Epidermal melanocyte (primary cell): ENCODE results near the gene DLD.
"Not testable (repeated sequence)": the region's sequence is repeated elsewhere in the genome, so short reads cannot be mapped to it uniquely, and the experiment has no call there.

Experiments
- DNase-seq: peaks from one replicate; pipeline ENCODE4 v3.0.0; 2011; ENCODE audit warnings: low spot score; ENCODE audit not compliant: insufficient read length

DLD gene

DNA sequence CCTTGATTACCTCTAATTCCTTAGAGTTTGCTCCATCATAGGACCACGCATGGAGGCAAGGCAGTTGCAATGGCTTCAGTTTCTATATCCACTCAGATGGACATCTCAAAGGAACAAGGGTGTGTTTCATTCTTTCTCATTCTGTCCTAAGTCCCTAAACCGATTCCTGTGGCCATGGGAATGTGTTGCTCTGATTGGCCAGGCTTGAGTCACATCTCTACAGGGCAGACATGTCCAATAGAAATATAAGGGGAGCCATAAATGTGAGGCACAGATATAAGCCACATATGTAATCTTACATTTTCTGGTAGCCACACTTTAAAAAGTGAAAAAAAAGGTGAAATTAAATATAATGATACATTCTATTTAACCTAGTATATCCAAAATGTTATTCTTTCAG is 16.9 kb upstream of the DLD start:
- no peak for DNase-seq

DNA sequence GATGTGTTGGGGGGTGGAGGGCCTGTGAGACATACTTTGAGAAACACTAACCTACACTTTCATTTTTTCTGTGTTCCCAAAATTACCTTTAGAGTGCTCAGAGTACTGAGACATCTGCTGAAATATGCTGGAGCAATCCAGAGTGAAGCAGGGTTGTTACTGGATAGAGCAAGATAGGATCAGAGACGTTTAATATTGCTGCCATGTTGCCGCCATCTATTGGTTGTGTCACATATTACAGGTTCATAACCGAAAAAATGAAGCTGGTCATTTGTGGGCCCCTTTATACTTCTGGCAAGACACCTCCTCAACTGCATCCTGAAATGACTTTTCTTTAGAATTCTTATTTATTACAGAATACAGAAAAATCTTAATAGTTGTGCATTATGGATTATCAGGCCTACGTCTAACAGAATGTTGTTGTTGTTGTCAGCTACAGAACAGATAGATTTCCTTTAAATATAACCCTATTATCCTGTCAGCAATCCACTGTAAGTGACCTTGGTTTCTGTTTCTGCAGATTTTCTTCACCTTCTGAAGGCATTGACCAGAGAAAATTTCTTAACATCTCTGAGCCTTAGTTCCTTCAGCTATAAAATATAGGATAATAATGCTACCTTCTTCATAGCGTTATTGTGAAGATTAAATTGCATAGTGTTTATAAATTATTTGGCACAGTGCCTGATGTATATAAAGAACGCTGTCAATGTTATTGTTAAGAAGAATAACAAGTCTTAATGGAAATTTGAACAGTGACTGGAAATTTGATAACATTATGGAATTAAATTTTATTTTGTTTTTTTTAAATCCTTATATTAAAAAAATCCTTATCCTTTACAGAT is 16.2 kb upstream of the DLD start:
- peak; percentile 55 for DNase-seq

GRCh38 chr7:107876916-107877315 is 14.1 kb upstream of the DLD start:
- no peak for DNase-seq

- DNase-seq = no peak
These were observed 13.1 kb upstream of the DLD start for GRCh38 chr7:107877731-107878382.

DNA sequence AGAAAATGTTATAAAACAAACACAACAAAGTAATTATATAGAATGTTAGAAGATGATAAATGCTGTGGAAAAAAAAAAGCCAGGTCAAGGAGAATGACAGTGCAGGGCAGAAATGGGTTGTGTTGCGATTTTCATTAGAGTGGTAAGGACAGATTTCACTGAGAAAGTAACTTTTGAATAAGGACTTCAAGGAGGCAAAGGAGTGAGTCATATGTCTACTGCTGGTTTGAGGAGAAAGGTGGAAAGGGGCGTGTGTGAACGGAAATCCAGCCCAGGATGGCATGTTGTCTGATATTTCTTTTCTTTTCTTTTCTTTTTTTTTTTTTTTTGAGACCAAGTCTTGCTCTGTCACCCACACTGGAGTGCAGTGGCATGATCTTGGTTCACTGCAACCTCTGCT is 12.3 kb upstream of the DLD start:
- no peak for DNase-seq

DNA sequence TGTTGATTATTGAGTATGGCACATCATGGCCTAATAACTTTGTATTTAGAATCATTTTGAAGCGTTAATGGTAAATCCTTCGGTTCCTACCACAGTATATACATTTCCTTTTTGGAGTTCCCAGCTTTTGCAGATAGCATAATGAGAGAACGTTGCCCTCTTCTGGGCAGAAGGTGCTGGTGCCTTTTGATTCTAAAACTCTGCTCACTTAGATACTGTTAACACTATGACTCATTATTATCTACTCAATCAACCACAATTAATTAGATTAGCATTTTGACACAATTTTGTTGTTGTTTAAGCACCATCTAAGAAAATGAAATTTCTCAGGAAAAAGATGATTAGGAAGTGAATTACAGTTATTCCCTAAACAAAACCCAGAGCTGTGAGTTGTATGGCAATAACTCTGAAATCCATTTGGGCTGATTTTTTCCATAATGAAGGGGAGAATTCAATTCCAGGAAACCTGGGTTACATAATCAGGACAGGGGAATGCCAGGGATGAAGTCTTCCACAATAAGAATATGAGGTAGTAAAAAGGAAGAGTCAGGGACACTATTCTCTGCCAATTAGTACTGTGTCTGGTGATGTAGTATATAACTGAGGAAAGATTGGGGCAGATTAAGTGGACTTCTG is 11.5 kb upstream of the DLD start:
- DNase-seq = peak; percentile 37

DNA sequence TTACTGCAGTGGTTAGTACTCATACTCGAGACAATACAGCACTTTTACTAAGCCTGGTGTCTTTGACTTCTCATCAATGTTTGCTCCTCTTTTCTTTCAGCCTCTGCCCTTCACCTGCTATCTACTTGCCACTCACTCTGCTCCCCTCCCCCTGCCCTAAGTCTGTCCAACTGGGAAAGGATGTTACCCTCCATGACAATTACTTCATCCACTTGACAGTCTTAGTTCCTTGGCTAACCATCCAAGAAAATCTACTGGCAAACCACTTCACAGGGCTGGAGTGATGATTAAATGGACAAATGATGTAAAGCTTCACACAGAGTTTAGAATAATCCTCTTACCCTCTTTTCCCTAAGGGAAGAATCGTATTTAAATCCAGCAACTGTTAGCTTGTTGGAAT is 8.2 kb upstream of the DLD start:
- DNase-seq = no peak

DNA sequence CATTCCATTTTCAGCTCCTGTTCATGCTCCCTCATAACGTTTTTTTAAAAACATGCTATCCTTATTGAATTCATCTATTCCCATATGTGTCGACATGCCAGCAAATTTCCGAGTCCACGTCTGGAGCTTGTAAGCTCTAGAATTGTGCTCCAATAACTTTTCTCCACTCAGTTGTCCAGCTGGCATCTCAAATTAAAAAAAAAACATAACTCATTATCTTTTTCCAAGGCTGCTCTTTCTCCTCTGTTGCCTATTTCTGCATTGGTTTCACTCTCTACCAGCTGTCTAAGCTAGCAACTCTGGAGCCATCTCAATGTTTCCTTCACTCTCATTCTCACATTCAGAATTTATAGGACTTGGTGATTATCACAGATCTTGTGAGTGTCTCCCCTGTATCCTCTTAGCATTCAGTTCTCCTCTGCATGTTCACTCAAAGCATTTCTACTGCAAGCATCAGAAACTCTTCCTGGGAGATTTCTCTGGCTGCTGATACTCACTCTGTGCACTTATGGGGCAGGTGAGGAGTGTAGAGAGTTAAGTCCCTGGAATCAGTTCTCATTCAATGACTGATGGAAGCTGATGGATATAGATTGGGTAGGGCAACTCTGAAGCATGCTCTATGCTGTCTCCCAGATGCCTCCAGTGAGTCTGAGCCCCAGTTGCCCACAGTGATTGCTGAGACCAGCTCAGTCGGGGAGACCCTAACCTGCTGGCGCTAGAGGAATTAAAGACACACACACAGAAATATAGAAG is 6.7 kb upstream of the DLD start:
- no peak for DNase-seq

DNA sequence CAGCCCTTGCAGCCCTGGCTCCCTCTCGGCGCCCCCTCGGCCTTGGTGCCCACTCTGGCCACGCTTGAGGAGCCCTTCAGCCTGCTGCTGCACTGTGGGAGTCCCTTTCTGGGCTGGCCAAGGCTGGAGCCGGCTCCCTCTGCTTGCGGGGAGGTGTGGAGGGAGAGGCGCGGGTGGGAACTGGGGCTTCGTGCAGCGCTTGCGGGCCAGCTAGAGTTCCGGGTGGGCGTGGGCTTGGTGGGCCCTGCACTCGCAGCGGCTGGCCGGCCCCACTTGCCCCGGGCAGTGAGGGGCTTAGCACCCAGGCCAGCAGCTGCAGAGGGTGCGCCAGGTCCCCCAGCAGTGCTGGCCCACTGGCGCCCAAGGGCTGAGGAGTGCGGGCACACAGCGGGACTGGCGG is 3.2 kb upstream of the DLD start:
- not testable (repeated sequence) for DNase-seq

DNA sequence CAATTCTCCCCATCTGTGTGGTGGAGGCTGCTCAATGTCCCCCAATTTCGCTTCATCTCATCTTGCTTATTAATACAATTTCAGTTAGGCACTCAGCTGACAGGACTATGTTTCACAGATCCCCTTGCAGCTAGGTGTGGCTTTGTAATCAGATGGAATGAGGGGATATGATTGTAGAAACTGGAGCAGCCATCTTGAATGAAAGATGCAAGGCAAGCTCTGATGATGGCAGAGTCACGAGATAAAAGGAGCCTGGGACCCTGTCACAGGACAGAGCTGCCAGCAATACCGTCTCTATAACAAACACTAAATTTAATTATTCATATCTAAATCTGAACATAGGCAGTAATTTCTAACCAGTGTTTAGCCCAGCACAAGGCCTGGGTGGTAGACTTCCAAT is 991 bp upstream of the DLD start:
- DNase-seq = no peak

- no peak for DNase-seq
These were observed 456 bp upstream of the DLD start for GRCh38 chr7:107890493-107890961.

DNA sequence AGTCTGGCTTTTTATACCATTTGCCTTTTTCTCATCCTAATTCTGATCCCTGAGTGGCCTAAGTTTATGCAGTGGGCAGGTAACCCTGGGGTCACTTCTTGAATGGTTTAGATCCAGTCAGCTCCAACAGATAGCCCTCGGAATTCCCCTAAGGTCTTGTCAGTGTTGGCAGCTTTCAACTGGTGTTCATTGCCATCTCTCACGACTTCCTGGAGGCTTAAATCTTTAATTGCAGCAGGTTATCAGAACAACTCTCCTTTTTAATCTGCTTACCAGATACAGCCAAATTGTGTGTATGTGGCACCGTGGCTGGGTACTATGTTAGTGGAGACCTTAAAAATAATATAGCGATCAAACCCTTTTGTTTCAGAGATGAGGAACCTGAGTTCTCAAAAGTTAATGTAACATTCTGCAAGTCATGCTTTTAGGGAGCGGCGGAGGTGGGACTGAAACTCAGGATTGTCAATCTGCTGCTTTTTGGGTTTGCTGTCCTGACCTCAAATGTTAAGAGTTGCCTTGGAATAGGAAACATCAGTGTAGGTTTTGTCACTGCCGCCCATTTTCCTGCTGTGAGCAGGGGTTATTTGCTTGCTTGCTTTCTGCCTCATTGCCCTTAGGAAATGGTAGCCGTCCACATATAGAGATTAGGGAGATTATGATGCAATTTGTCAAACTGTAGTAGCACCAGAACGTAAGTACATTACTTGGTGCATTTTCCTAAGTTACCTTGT is 818 bp downstream of the DLD start:
- no peak for DNase-seq

DNA sequence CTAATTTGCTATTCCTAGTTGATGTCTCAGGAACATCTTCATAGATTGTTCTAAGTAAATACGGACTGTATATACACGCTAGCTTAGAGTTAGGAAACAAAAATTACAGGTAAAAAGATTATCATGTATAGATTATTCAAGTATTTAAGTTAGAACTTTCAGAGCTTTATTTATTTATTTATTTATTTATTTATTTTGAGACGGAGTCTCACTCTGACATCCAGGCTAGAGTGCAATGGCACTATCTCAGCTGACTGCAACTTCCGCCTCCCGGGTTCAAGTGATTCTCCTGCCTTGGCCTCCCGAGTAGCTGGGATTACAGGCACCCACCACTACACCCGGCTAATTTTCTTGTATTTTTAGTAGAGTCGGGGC is 1.4 kb downstream of the DLD start:
- not testable (repeated sequence) for DNase-seq

GRCh38 chr7:107898997-107899594 is 8.1 kb downstream of the DLD start:
- DNase-seq = no peak

DNA sequence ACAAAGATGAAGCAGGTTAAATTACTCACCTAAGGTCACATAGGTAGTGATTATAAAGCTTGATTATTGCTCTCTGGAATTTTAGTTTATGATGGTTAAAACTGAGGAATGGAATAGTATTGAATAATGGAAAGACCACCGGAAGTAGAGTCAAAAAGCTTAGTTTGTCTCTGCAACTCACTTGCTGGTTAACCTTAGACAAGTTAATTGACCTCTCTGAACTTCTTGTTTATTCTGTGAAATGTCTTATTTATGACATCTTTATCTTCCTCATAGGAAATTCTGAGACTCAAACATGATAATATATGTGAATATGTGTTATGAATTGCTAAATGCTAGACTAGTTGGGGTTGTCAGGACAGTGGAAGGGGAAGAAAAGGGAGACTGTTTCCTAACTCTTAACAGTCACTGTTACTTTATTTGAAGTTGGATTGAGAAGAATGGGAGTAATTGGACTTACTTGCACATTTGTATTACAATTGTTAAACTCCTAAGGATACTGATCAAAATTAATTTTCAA is 9.6 kb downstream of the DLD start:
- DNase-seq = no peak

GRCh38 chr7:107902381-107902780 is 11.4 kb downstream of the DLD start:
- no peak for DNase-seq

GRCh38 chr7:107907790-107908189 is 16.8 kb downstream of the DLD start:
- DNase-seq = no peak

DNA sequence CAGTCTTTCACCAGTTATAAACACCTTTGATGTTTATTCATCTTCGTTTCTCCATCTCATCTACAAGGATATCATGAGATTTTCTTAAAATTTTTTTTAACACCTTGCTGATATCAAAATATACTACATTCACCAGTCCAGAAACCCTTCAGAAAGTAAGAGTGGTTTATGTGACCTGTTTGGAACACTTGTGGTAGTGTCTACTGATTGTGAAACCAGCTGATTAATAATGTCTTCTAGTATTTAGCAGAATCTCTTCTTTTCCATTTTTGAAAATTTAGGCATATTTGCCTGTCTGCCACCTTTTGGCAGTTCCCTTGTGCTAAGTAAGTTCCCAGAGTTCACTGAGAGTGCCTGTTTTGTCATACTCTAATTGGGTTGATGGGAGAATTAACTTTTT is 18.5 kb downstream of the DLD start:
- DNase-seq = no peak

- DNase-seq = no peak
These were observed 21.0 kb downstream of the DLD start for GRCh38 chr7:107911981-107912380.

- DNase-seq = no peak
These were observed 22.9 kb downstream of the DLD start for GRCh38 chr7:107913851-107914250.
